ENCODE results near the gene MCEMP1. TPM values are rescaled to one million over a fixed set of nuclear protein-coding genes. Genes with fewer than 3 reads are reported as not detected.

Gene MCEMP1
- total and polyA plus RNA-seq, 2 of the 13 experiments (the other 11 are each of a cell fraction or from before 2014, with no cell fraction given): not detected

DNA sequence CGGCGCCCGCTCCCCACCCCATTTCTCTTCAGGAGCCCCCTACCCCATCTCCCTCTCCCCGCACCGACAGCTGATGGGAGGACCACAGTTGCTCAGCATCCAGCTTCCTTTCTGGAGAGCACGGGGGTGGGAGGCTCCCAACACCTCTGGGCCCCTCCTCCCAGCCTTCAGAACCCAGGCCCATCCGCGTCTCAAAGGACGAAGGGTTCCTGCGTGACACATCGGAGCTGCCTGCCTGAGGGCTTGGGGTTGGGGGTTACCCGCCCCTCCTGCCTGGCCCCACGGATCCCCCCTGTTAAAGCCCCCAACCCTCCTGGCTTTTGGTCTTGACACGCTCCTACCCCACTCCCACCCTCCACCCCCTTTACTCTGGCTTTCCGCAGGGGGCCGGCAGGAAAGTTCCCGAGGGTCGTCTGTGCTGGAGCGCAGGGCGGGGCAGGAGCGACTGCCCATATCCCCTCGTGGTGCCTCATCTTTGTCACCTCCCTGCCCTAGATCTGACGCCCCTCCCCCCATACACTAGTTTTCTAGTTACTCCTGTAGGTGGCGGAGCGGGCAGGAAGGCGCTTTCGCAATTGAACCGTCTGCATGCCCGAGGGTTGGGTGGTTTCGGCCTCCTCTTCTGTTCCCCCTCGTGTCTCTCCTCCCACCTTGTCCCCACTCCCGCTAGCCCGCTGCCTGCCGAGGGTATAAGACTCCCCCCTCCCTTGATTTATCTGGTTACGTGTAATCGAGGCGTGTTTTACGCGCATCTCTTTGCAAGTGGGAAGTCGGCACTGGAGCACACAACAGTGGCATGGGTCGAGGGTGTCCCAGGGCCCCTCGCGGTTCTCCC lies 4.7 kb downstream of the MCEMP1 start (continued):
- no peak for TF ChIP-seq FOXA3 (CRISPR knock-in tag; IDR thresholded peaks at IDR 0.05)
- peak; percentile 29; the same call in 1 of the 2 replicates for TF ChIP-seq ZNF263 (CRISPR knock-in tag; IDR thresholded peaks at IDR 0.05)
- no peak for TF ChIP-seq ZBTB8A (CRISPR knock-in tag; IDR thresholded peaks at IDR 0.05; ENCODE audit: borderline replicate concordance, low read depth)
- no peak for TF ChIP-seq KDM2A (CRISPR knock-in tag; IDR thresholded peaks at IDR 0.05; ENCODE audit: borderline replicate concordance, low read depth)
- no peak for TF ChIP-seq NRL (CRISPR knock-in tag; IDR thresholded peaks at IDR 0.05; ENCODE audit: borderline replicate concordance)
- TF ChIP-seq, protein P1, sequence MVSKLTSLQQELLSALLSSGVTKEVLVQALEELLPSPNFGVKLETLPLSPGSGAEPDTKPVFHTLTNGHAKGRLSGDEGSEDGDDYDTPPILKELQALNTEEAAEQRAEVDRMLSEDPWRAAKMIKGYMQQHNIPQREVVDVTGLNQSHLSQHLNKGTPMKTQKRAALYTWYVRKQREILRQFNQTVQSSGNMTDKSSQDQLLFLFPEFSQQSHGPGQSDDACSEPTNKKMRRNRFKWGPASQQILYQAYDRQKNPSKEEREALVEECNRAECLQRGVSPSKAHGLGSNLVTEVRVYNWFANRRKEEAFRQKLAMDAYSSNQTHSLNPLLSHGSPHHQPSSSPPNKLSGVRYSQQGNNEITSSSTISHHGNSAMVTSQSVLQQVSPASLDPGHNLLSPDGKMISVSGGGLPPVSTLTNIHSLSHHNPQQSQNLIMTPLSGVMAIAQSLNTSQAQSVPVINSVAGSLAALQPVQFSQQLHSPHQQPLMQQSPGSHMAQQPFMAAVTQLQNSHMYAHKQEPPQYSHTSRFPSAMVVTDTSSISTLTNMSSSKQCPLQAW (CRISPR knock-in tag; IDR thresholded peaks at IDR 0.05): peak; percentile 54
- no peak for TF ChIP-seq ZSCAN21 (CRISPR knock-in tag; IDR thresholded peaks at IDR 0.05; ENCODE audit: borderline replicate concordance)
- TF ChIP-seq ZNF569 (CRISPR knock-in tag; IDR thresholded peaks at IDR 0.05; ENCODE audit: borderline replicate concordance): no peak
- TF ChIP-seq GATAD1 (CRISPR knock-in tag; IDR thresholded peaks at IDR 0.05): peak; percentile 42; the same call in 1 of the 2 replicates
- no peak for TF ChIP-seq CHD4 (IDR thresholded peaks at IDR 0.05; ENCODE audit: borderline replicate concordance, low read length)
- TF ChIP-seq, protein P2, sequence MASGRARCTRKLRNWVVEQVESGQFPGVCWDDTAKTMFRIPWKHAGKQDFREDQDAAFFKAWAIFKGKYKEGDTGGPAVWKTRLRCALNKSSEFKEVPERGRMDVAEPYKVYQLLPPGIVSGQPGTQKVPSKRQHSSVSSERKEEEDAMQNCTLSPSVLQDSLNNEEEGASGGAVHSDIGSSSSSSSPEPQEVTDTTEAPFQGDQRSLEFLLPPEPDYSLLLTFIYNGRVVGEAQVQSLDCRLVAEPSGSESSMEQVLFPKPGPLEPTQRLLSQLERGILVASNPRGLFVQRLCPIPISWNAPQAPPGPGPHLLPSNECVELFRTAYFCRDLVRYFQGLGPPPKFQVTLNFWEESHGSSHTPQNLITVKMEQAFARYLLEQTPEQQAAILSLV (CRISPR knock-in tag; IDR thresholded peaks at IDR 0.05; ENCODE audit: borderline replicate concordance): no peak
- TF ChIP-seq MEIS2 (CRISPR knock-in tag; IDR thresholded peaks at IDR 0.05): no peak
- TF ChIP-seq POLR2AphosphoS2 (IDR thresholded peaks at IDR 0.05; ENCODE audit: low read depth, low read length): no peak
- TF ChIP-seq HMGA1 (CRISPR knock-in tag; conservative IDR thresholded peaks at IDR 0.05): no peak
- TF ChIP-seq, protein P3, sequence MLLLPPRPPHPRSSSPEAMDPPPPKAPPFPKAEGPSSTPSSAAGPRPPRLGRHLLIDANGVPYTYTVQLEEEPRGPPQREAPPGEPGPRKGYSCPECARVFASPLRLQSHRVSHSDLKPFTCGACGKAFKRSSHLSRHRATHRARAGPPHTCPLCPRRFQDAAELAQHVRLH (CRISPR knock-in tag; IDR thresholded peaks at IDR 0.05; ENCODE audit: borderline replicate concordance, low read depth): 0 out of 2 replicates have a peak, but pooled peaks have one; percentile 37
- no peak for TF ChIP-seq ZNF282 (IDR thresholded peaks at IDR 0.05; ENCODE audit: partially characterized antibody)
- no peak for TF ChIP-seq ZNF850 (CRISPR knock-in tag; conservative IDR thresholded peaks at IDR 0.05)
- TF ChIP-seq, protein P4, sequence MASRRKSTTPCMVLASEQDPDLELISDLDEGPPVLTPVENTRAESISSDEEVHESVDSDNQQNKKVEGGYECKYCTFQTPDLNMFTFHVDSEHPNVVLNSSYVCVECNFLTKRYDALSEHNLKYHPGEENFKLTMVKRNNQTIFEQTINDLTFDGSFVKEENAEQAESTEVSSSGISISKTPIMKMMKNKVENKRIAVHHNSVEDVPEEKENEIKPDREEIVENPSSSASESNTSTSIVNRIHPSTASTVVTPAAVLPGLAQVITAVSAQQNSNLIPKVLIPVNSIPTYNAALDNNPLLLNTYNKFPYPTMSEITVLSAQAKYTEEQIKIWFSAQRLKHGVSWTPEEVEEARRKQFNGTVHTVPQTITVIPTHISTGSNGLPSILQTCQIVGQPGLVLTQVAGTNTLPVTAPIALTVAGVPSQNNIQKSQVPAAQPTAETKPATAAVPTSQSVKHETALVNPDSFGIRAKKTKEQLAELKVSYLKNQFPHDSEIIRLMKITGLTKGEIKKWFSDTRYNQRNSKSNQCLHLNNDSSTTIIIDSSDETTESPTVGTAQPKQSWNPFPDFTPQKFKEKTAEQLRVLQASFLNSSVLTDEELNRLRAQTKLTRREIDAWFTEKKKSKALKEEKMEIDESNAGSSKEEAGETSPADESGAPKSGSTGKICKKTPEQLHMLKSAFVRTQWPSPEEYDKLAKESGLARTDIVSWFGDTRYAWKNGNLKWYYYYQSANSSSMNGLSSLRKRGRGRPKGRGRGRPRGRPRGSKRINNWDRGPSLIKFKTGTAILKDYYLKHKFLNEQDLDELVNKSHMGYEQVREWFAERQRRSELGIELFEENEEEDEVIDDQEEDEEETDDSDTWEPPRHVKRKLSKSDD (CRISPR knock-in tag; IDR thresholded peaks at IDR 0.05; ENCODE audit: low read depth): no peak
- no peak for TF ChIP-seq ZNF781 (CRISPR knock-in tag; IDR thresholded peaks at IDR 0.05; ENCODE audit: borderline replicate concordance, not compliant biosample characterization)
- TF ChIP-seq ZNF629 (CRISPR knock-in tag; conservative IDR thresholded peaks at IDR 0.05): no peak
- TF ChIP-seq MLLT10 (CRISPR knock-in tag; IDR thresholded peaks at IDR 0.05): no peak
- TF ChIP-seq, protein P5, sequence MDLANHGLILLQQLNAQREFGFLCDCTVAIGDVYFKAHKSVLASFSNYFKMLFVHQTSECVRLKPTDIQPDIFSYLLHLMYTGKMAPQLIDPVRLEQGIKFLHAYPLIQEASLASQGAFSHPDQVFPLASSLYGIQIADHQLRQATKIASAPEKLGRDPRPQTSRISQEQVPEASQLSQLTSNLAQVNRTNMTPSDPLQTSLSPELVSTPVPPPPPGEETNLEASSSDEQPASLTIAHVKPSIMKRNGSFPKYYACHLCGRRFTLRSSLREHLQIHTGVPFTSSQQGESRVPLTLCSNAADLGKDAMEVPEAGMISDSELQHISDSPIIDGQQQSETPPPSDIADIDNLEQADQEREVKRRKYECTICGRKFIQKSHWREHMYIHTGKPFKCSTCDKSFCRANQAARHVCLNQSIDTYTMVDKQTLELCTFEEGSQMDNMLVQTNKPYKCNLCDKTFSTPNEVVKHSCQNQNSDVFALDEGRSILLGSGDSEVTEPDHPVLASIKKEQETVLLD (CRISPR knock-in tag; IDR thresholded peaks at IDR 0.05; ENCODE audit: low read depth): no peak

Measured in HepG2 (cell line).